ENCODE measurements around the gene PBX3. TPM values are rescaled to one million over a fixed set of nuclear protein-coding genes. Genes with fewer than 3 reads are reported as not detected.
A peak's percentile ranks its signal among the peaks of the same experiment; 100 is the strongest.

Gene PBX3
- total RNA-seq, 1 donor from 2014 or later: 71.6 TPM

DNA sequence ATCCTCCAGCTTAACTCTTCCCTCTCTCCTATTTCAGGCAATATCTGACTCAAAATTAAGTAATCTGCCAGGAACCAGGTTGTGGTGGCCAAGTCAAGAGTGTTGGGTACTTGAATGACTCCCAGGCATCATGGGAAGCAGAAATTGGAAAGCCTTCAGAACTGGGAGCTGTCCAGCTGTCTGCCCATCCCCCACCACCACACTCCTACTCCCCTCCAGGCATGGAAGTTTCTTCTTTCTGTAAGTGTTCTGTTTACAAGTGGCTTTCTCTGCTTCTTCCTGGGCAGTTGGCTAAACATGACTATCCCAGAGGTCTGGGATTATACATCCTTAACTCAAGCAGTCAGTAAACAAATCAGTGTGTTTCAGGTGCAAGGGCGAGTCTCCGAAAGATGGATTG, 14.6 kb upstream of the PBX3 start:
- H3K27me3 Mint-ChIP-seq (ENCODE audit: low read depth): peaks cover 2% of the 10 kb centered on the region
- TF ChIP-seq, protein P1, sequence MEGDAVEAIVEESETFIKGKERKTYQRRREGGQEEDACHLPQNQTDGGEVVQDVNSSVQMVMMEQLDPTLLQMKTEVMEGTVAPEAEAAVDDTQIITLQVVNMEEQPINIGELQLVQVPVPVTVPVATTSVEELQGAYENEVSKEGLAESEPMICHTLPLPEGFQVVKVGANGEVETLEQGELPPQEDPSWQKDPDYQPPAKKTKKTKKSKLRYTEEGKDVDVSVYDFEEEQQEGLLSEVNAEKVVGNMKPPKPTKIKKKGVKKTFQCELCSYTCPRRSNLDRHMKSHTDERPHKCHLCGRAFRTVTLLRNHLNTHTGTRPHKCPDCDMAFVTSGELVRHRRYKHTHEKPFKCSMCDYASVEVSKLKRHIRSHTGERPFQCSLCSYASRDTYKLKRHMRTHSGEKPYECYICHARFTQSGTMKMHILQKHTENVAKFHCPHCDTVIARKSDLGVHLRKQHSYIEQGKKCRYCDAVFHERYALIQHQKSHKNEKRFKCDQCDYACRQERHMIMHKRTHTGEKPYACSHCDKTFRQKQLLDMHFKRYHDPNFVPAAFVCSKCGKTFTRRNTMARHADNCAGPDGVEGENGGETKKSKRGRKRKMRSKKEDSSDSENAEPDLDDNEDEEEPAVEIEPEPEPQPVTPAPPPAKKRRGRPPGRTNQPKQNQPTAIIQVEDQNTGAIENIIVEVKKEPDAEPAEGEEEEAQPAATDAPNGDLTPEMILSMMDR (conservative IDR thresholded peaks at IDR 0.05): no peak
- no peak overlapping the region for H3K4me3 Mint-ChIP-seq
- H3K9me3 Mint-ChIP-seq: no peaks in the 10 kb centered on the region
- no peaks in the 10 kb centered on the region for H3K36me3 Mint-ChIP-seq (ENCODE audit: low read depth)
- peaks cover 7% of the 10 kb centered on the region for H3K4me1 Mint-ChIP-seq
- H3K27ac Mint-ChIP-seq (ENCODE audit: unreplicated experiment): no peak overlapping the region
- DNase-seq (ENCODE audit: low read depth, low spot score): peak; percentile 16

DNA sequence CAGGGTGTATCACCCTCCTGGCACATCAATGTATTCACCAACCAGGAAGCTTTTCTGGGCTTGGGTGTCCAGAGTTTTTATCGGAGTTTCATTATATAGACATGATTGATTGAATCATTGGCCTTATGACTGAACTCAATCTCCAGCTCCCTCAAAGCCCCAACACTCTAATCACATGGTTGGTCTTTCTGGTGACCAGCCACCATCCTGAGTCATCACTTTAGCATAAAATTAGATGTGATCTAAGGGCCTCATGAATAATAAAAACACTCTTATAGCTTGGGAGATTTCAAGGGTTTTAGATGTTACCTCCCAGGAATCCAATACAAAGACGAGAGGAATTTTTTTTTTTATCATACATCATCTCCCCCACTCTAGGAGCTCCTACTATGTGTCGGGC, 7.7 kb upstream of the PBX3 start:
- no peaks in the 10 kb centered on the region for H3K36me3 Mint-ChIP-seq (ENCODE audit: low read depth)
- DNase-seq (ENCODE audit: low read depth, low spot score): no peak
- peaks cover 4% of the 10 kb centered on the region for H3K9me3 Mint-ChIP-seq
- TF ChIP-seq, protein P1 (conservative IDR thresholded peaks at IDR 0.05): no peak
- H3K4me3 Mint-ChIP-seq: no peak overlapping the region
- no peaks in the 10 kb centered on the region for H3K4me1 Mint-ChIP-seq
- peaks cover 7% of the 10 kb centered on the region for H3K27me3 Mint-ChIP-seq (ENCODE audit: low read depth)
- H3K27ac Mint-ChIP-seq (ENCODE audit: unreplicated experiment): no peak overlapping the region

DNA sequence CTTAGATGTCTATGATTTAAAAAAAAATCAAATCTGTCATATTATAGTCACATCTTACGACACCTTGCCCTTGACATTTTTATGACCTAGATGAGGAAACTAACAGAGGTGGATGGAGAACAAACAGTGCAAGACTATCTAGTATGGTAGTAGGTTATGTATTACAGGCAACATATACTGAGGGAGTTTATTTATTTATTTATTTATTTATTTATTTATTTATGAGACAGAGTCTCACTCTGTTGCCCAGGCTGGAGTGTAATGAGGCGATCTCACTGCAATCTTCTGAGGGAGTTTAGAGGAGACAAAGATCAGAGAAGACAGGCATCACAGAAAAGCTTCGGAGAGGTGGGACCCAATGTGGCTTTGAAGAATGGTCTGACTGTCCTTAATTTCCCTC, 4.5 kb upstream of the PBX3 start:
- Mint-ChIP-seq H3K27me3 (ENCODE audit: low read depth) (peaks cover 7% of the 10 kb centered on the region), H3K4me3 (no peak overlapping the region), H3K4me1 (peaks cover 8% of the 10 kb centered on the region), H3K27ac (ENCODE audit: unreplicated experiment) (no peak overlapping the region), H3K9me3 (peaks cover 4% of the 10 kb centered on the region), H3K36me3 (ENCODE audit: low read depth) (no peaks in the 10 kb centered on the region)
- no peak for DNase-seq (ENCODE audit: low read depth, low spot score)
- TF ChIP-seq, protein P1 (conservative IDR thresholded peaks at IDR 0.05): no peak

DNA sequence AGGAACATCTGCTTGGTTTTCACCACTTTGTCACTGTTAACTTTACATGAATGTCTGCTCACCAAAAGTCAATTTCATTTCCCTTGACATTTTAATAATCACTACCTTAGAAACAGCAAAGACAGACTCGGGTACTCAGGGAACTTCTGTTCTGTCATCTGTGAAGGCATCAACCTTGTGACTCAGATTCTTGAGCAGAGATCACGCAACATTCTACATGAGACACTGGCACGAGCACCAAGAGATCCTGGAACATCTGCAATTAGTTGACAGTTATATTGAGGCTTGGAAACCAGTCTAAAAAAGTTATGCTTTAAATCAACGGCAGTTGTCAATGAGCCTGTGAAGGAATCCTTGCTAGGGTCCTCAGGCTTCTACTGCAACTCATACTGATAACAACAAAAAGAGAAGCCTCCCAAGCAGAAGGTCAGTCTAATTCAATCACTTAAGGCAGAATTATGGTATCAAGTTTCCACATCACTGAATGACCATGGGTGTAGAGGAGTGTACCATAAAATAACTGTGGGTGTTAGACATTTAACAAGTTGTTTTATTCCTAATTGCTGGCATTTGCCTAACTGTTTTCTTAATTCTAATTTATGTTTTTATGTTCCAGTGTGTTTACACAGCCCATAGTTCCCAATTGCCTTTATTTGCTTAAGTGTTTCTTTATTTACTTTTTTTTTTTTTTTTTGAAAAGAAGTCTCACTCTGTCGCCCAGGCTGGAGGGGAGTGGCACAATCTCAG, 3.3 kb upstream of the PBX3 start:
- Mint-ChIP-seq H3K4me3 (no peak overlapping the region), H3K36me3 (ENCODE audit: low read depth) (peaks cover 1% of the 10 kb centered on the region), H3K27me3 (ENCODE audit: low read depth) (peaks cover 4% of the 10 kb centered on the region), H3K9me3 (peaks cover 4% of the 10 kb centered on the region), H3K27ac (ENCODE audit: unreplicated experiment) (no peak overlapping the region), H3K4me1 (peaks cover 14% of the 10 kb centered on the region)
- no peak for DNase-seq (ENCODE audit: low read depth, low spot score)
- TF ChIP-seq, protein P1 (conservative IDR thresholded peaks at IDR 0.05): no peak

DNA sequence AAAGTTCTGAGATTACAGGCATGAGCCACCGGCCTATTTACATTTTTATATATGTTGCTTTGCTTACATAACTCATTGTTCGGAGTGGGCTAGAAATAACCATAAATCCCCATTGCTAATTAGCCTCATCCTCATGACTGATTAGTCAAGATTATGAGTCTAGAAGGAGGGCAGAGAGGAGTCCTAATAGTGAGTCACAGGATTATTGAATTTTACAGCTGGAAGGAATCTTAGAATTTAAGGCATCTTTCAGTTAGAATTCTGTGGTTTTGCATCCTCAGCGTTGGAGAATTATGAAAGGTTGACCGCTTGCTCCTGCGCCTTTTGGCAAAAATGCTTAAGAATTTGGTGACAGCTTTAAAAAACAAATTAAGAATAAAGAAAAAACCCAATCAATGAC, 2.6 kb upstream of the PBX3 start:
- TF ChIP-seq, protein P1 (conservative IDR thresholded peaks at IDR 0.05): no peak
- no peak for DNase-seq (ENCODE audit: low read depth, low spot score)
- H3K36me3 Mint-ChIP-seq (ENCODE audit: low read depth): peaks cover 2% of the 10 kb centered on the region
- peaks cover 2% of the 10 kb centered on the region for H3K9me3 Mint-ChIP-seq
- H3K4me3 Mint-ChIP-seq: peak overlapping the region; percentile 95
- no peak overlapping the region for H3K27ac Mint-ChIP-seq (ENCODE audit: unreplicated experiment)
- H3K4me1 Mint-ChIP-seq: peaks cover 21% of the 10 kb centered on the region
- peaks cover 4% of the 10 kb centered on the region for H3K27me3 Mint-ChIP-seq (ENCODE audit: low read depth)
